Measurements from ENCODE around the gene SYN1. TPM values are rescaled to one million over a fixed set of nuclear protein-coding genes. Genes with fewer than 3 reads are reported as not detected.

The SYN1 gene
- total RNA-seq, 1 experiment from 2014 or later = 0.49 TPM

DNA sequence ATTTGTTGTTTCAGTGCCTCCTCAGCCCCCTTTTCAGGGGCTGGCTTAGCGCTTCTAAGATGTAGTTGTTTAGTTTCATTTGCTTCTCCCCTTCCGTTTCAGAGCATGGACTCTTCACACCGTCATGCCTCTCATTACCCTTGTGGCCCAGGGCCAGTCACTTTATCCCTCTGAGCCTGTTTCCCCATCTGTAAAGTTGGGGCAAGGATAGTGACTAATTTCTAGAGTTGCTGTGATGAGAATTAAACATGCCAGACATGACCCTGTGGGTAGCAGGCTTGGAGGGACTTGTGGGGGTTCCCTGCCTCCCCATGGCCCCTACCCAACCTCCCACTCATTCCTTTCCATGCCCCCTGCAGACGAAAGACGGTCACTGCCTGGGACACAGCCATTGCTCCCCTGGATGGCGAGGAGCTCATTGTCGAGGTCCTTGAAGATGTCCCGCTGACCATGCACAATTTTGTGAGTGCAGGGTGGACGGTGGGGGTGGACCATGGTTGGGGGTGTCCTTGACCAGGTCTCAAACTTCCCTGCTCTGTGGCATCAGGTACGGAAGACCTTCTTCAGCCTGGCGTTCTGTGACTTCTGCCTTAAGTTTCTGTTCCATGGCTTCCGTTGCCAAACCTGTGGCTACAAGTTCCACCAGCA, 55.1 kb downstream of the SYN1 start:
- intact Hi-C loops (cut with micrococcal nuclease) = loop anchor here (5.0 kb wide), 1 partner anchor 463 kb away; no protein-coding TSS in a partner anchor
- peaks cover 44% of the 10 kb centered on the region for H3K36me3 Mint-ChIP-seq (ENCODE audit: insufficient read depth, unreplicated experiment)
- peaks cover 18% of the 10 kb centered on the region for H3K4me1 Mint-ChIP-seq (ENCODE audit: insufficient read depth, unreplicated experiment)
- CTCF ChIA-PET = no interaction called here
- no peak overlapping the region for H3K27ac Mint-ChIP-seq (ENCODE audit: low read depth, unreplicated experiment)
- POLR2A ChIA-PET = interaction anchor here (0.9 kb wide), 1 partner anchor 271 kb away, joined by 3 read pairs; no protein-coding TSS in a partner anchor
- no peak overlapping the region for H3K4me3 Mint-ChIP-seq (ENCODE audit: unreplicated experiment)
- TF ChIP-seq, protein P1, sequence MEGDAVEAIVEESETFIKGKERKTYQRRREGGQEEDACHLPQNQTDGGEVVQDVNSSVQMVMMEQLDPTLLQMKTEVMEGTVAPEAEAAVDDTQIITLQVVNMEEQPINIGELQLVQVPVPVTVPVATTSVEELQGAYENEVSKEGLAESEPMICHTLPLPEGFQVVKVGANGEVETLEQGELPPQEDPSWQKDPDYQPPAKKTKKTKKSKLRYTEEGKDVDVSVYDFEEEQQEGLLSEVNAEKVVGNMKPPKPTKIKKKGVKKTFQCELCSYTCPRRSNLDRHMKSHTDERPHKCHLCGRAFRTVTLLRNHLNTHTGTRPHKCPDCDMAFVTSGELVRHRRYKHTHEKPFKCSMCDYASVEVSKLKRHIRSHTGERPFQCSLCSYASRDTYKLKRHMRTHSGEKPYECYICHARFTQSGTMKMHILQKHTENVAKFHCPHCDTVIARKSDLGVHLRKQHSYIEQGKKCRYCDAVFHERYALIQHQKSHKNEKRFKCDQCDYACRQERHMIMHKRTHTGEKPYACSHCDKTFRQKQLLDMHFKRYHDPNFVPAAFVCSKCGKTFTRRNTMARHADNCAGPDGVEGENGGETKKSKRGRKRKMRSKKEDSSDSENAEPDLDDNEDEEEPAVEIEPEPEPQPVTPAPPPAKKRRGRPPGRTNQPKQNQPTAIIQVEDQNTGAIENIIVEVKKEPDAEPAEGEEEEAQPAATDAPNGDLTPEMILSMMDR (IDR thresholded peaks at IDR 0.05; ENCODE audit: unreplicated experiment) = no peak
- H3K9me3 Mint-ChIP-seq (ENCODE audit: unreplicated experiment) = peaks cover 7% of the 10 kb centered on the region
- no peak for DNase-seq (ENCODE audit: unreplicated experiment)
- no TSS peak for BruUV-seq (replicated peaks)
- no peaks in the 10 kb centered on the region for H3K27me3 Mint-ChIP-seq (ENCODE audit: insufficient read depth, unreplicated experiment)

DNA sequence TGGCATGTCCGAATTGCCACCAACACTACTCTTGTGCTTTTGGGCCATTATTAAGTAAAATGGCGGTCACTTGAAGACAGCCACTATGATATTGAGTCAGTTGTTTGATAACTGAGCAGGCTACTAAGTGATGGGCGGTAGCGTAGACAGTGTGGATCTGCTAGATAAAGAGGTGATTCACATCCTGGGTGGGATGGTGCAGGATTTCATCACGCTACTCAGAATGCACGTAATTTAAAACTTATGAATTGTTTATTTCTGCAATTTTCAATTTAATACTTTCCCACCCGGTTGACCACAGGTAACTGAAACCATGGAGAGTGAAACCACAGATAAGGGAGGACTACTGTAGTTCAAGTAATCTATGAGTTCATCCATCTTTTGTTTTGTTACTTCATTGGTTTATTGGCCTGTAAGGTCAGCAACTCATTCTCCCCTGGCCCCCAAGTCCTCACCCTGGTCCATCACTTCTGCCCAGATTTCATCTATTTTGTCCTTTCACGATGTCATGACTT, 55.8 kb downstream of the SYN1 start:
- peaks cover 18% of the 10 kb centered on the region for H3K4me1 Mint-ChIP-seq (ENCODE audit: insufficient read depth, unreplicated experiment)
- CTCF ChIA-PET = no interaction called here
- H3K36me3 Mint-ChIP-seq (ENCODE audit: insufficient read depth, unreplicated experiment) = peaks cover 44% of the 10 kb centered on the region
- DNase-seq (ENCODE audit: unreplicated experiment) = no peak
- H3K9me3 Mint-ChIP-seq (ENCODE audit: unreplicated experiment) = peaks cover 7% of the 10 kb centered on the region
- intact Hi-C loops (cut with micrococcal nuclease) = loop anchor here (2.0 to 5.0 kb wide), 2 partner anchors 81 to 463 kb away; no protein-coding TSS in a partner anchor
- H3K4me3 Mint-ChIP-seq (ENCODE audit: unreplicated experiment) = no peak overlapping the region
- no peaks in the 10 kb centered on the region for H3K27me3 Mint-ChIP-seq (ENCODE audit: insufficient read depth, unreplicated experiment)
- BruUV-seq (replicated peaks) = no TSS peak
- POLR2A ChIA-PET = no interaction called here
- H3K27ac Mint-ChIP-seq (ENCODE audit: low read depth, unreplicated experiment) = no peak overlapping the region
- TF ChIP-seq, protein P1 (IDR thresholded peaks at IDR 0.05; ENCODE audit: unreplicated experiment) = no peak

DNA sequence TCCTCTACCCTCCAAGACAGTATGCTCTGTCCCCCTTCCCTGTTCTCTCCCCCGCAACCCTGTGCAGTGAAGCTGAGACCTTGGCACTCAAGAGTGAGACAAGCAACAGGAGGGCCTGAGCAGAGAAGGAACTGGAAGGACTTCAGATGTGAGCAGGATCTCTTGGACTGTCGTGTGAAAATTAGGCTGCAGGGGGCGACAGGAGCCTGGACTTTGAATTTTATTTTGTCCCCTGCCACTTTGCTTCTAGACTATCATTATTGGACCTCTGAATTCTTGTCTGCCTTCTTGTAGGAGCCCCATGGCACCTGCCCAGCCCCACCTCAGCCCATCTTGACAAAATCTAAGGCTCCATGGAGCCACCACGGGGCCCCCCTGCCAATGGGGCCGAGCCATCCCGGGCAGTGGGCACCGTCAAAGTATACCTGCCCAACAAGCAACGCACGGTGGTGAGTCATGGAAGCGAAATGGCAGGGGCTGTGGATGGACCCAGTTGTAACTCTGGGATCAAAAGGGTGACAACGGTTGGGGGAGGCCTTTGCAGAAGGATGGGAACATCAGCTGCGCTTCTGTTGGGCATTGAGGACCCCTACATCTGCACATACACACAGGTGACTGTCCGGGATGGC, 56.9 kb downstream of the SYN1 start:
- Mint-ChIP-seq H3K4me3 (ENCODE audit: unreplicated experiment) (peak overlapping the region; percentile 96), H3K36me3 (ENCODE audit: insufficient read depth, unreplicated experiment) (peaks cover 42% of the 10 kb centered on the region), H3K27ac (ENCODE audit: low read depth, unreplicated experiment) (no peak overlapping the region), H3K9me3 (ENCODE audit: unreplicated experiment) (peaks cover 7% of the 10 kb centered on the region), H3K4me1 (ENCODE audit: insufficient read depth, unreplicated experiment) (peaks cover 18% of the 10 kb centered on the region), H3K27me3 (ENCODE audit: insufficient read depth, unreplicated experiment) (no peaks in the 10 kb centered on the region)
- no peak for DNase-seq (ENCODE audit: unreplicated experiment)
- ChIA-PET CTCF (interaction anchor here (0.5 to 1.0 kb wide), 4 partner anchors 66 to 400 kb away, joined by 3 to 4 read pairs (median 3); no protein-coding TSS in a partner anchor), POLR2A (interaction anchor here (1.2 to 1.5 kb wide), 2 partner anchors 19 to 208 kb away, joined by 3 to 4 read pairs; no protein-coding TSS in a partner anchor)
- TF ChIP-seq, protein P1 (IDR thresholded peaks at IDR 0.05; ENCODE audit: unreplicated experiment) = peak; percentile 21
- BruUV-seq (replicated peaks) = no TSS peak
- intact Hi-C loops (cut with micrococcal nuclease) = loop anchor here (2.0 to 5.0 kb wide), 2 partner anchors 82 to 465 kb away; no protein-coding TSS in a partner anchor

DNA sequence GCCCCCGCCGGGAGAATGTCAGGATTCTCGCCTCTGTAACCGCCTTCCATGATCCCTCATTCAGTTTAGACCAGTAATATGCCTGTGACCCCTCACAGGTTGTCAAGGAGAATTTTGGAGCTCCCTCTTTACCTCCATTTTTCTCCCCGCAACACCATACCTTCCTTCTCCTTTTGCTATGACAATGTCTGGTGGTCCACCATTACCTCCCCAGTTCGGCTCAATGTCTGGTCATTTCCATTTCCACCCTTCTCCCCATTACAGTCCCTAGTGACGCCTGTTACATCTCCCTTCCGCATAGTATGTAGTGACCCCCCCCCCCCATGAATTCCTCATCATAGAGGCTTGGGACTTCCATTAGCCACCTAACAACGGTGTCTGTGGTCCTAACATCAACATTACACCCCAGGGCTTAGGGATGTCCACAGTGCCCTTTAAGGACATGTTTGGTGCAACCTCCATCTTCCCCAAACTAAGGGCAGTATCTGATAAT, 58.0 kb downstream of the SYN1 start:
- intact Hi-C loops (cut with micrococcal nuclease) = loop anchor here (2.0 to 5.0 kb wide), 3 partner anchors 83 to 466 kb away; partner anchors contain the start of gene ZNF81
- TF ChIP-seq, protein P1 (IDR thresholded peaks at IDR 0.05; ENCODE audit: unreplicated experiment) = no peak
- H3K4me3 Mint-ChIP-seq (ENCODE audit: unreplicated experiment) = peak overlapping the region; percentile 96
- H3K27ac Mint-ChIP-seq (ENCODE audit: low read depth, unreplicated experiment) = peak overlapping the region; percentile 99
- ChIA-PET POLR2A (interaction anchor here (0.6 to 1.5 kb wide), 4 partner anchors 20 to 89 kb away, joined by 3 to 5 read pairs (median 4); partner anchors contain the start of gene ELK1), CTCF (interaction anchor here (0.6 to 1.0 kb wide), 2 partner anchors 20 to 87 kb away, joined by 3 to 4 read pairs; partner anchors contain the start of gene TIMP1)
- H3K36me3 Mint-ChIP-seq (ENCODE audit: insufficient read depth, unreplicated experiment) = peaks cover 34% of the 10 kb centered on the region
- H3K4me1 Mint-ChIP-seq (ENCODE audit: insufficient read depth, unreplicated experiment) = peaks cover 18% of the 10 kb centered on the region
- BruUV-seq (replicated peaks) = TSS peak; percentile 45
- no peak for DNase-seq (ENCODE audit: unreplicated experiment)
- H3K9me3 Mint-ChIP-seq (ENCODE audit: unreplicated experiment) = peaks cover 7% of the 10 kb centered on the region
- H3K27me3 Mint-ChIP-seq (ENCODE audit: insufficient read depth, unreplicated experiment) = no peaks in the 10 kb centered on the region
